Lower leg skin (tissue), 3 donors: Measurements from ENCODE around the gene SORCS2.

ENCODE experiments used
- CTCF ChIP-seq, 3 donors: fragments of 450-650 bp; IDR thresholded peaks; one replicate each; pipeline ENCODE4 v1.5.1; 2016; ENCODE audit warnings: antibody characterized with exemption in 3 of 3, mild to moderate bottlenecking in 3 of 3, moderate library complexity in 2 of 3
- POLR2A ChIP-seq, 2 donors: fragments of 450-650 bp; IDR thresholded peaks; one replicate each; pipeline ENCODE4 v1.6.1; 2016 to 2017; ENCODE audit warnings: antibody characterized with exemption in 2 of 2, mild to moderate bottlenecking in 1 of 2, moderate library complexity in 1 of 2

GRCh38 chr4:7756071-7756470 is 563.7 kb downstream of the SORCS2 start:
- no peak for TF ChIP-seq CTCF (IDR thresholded peaks at IDR 0.05)
- TF ChIP-seq POLR2A (IDR thresholded peaks at IDR 0.05): no peak
